Measurements from ENCODE around the gene JAKMIP1.

JAKMIP1 gene

GRCh38 chr4:6177587-6178197 is 22.7 kb downstream of the JAKMIP1 start:
- DNase-seq, result no peak

GRCh38 chr4:6175426-6175825 is 24.9 kb downstream of the JAKMIP1 start:
- no peak for DNase-seq

GRCh38 chr4:6172927-6173200 is 27.5 kb downstream of the JAKMIP1 start:
- DNase-seq, result no peak

- DNase-seq, result no peak
Observed at GRCh38 chr4:6172093-6172926, 28.0 kb downstream of the JAKMIP1 start.

GRCh38 chr4:6169239-6169638 is 31.1 kb downstream of the JAKMIP1 start:
- DNase-seq, result no peak

GRCh38 chr4:6165766-6166165 is 34.6 kb downstream of the JAKMIP1 start:
- no peak for DNase-seq

GRCh38 chr4:6162885-6163284 is 37.5 kb downstream of the JAKMIP1 start:
- no peak for DNase-seq

- no peak for DNase-seq
Observed at GRCh38 chr4:6161921-6162464, 38.4 kb downstream of the JAKMIP1 start.

- no peak for DNase-seq
Observed at GRCh38 chr4:6160536-6160935, 39.8 kb downstream of the JAKMIP1 start.

- no peak for DNase-seq
Observed at GRCh38 chr4:6157926-6158325, 42.4 kb downstream of the JAKMIP1 start.

GRCh38 chr4:6155996-6156750 is 44.2 kb downstream of the JAKMIP1 start:
- DNase-seq, result no peak

- no peak for DNase-seq
Observed at GRCh38 chr4:6154875-6155274, 45.5 kb downstream of the JAKMIP1 start.

- no peak for DNase-seq
Observed at GRCh38 chr4:6153874-6154273, 46.5 kb downstream of the JAKMIP1 start.

GRCh38 chr4:6152869-6153705 is 47.3 kb downstream of the JAKMIP1 start:
- DNase-seq, result no peak

- no peak for DNase-seq
Observed at GRCh38 chr4:6150046-6150735, 50.2 kb downstream of the JAKMIP1 start.

- DNase-seq, result no peak
Observed at GRCh38 chr4:6148506-6149205, 51.7 kb downstream of the JAKMIP1 start.

GRCh38 chr4:6147441-6147840 is 52.9 kb downstream of the JAKMIP1 start:
- DNase-seq, result no peak

GRCh38 chr4:6143603-6144181 is 56.7 kb downstream of the JAKMIP1 start:
- DNase-seq, result no peak

GRCh38 chr4:6142935-6143602 is 57.3 kb downstream of the JAKMIP1 start:
- DNase-seq, result no peak

- DNase-seq, result no peak
Observed at GRCh38 chr4:6142511-6142910, 57.8 kb downstream of the JAKMIP1 start.

- no peak for DNase-seq
Observed at GRCh38 chr4:6141554-6141953, 58.8 kb downstream of the JAKMIP1 start.

Measured in COR-L47 (cell line).